C4-2B (cell line): ENCODE measurements around the gene CTIF.

ENCODE experiments used
- H3K27ac ChIP-seq: fragments of 450-650 bp; 2 replicates; pipeline ENCODE4 v1.5.1; 2017
- ZFX ChIP-seq: fragments of 450-650 bp; IDR thresholded peaks from 2 replicates; pipeline ENCODE4 v1.6.1; 2017
- TF ChIP-seq, protein P1 (sequence below): fragments of 450-650 bp; conservative IDR thresholded peaks from 2 replicates; pipeline ENCODE4 v1.5.1; 2017; ENCODE audit warnings: mild to moderate bottlenecking

The CTIF gene

DNA sequence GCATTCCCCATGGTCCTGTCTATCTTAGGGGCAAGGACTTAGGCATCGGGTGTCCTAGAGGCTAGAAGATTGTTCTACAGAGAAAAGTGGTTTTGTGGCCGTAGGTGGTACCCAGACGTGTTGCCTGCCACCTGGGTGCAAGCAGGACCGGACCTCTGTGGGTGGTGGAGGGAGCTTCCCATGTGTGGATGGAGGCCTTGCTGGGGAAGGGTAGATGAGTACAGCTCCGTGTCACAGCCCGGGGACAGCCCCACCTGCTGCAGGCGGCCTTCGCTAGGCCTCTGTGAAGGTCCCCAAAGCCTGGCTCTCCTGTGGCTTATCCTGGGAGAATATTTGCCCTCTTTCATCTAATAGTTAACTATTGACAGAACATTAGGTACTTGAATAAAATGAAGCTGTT, 25.3 kb downstream of the CTIF start:
- H3K27ac ChIP-seq, result no peak overlapping the region
- TF ChIP-seq, protein P1, sequence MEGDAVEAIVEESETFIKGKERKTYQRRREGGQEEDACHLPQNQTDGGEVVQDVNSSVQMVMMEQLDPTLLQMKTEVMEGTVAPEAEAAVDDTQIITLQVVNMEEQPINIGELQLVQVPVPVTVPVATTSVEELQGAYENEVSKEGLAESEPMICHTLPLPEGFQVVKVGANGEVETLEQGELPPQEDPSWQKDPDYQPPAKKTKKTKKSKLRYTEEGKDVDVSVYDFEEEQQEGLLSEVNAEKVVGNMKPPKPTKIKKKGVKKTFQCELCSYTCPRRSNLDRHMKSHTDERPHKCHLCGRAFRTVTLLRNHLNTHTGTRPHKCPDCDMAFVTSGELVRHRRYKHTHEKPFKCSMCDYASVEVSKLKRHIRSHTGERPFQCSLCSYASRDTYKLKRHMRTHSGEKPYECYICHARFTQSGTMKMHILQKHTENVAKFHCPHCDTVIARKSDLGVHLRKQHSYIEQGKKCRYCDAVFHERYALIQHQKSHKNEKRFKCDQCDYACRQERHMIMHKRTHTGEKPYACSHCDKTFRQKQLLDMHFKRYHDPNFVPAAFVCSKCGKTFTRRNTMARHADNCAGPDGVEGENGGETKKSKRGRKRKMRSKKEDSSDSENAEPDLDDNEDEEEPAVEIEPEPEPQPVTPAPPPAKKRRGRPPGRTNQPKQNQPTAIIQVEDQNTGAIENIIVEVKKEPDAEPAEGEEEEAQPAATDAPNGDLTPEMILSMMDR, result no peak
- no peak for TF ChIP-seq ZFX

DNA sequence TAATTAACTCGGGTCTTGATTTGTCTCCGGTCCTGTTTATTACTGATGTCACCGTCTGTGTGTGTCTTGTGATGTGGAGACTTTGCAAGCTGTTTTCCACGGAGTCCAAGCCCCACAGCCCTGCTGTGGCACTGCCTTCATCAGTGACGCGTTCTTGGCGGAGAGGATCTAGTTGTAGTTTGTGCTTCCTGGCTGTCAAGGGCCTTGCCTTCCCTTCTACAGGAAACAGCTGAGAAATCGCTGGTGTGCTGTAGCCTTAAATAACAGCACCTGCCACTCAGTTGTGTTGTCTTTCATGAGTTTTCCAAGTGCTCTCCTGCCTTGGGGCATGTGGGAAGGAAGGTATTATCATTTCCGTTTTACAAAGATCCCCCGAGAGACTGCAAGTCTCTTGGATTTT, 26.3 kb downstream of the CTIF start:
- H3K27ac ChIP-seq, result no peak overlapping the region
- TF ChIP-seq, protein P1, result no peak
- TF ChIP-seq ZFX, result no peak

DNA sequence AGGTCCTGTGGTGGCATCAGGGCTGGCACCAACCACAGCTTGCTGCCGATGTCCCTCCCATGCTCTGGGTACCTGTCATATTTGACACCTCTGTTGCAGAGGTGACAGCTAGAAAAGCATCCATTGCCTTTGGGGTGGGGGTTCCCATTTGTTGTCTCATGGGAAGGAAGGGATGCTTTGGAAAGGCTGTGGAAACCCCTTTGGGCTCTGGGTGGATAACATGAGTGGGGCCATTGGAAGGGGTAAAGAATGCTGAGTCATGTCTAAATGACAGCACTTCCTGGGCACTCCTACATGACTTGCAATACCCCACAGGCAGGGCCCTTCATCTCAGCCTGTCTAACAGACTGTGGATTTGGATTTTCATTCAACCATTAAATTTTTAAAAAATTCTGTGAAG, 27.8 kb downstream of the CTIF start:
- TF ChIP-seq, protein P1, result no peak
- TF ChIP-seq ZFX, result no peak
- H3K27ac ChIP-seq, result no peak overlapping the region

DNA sequence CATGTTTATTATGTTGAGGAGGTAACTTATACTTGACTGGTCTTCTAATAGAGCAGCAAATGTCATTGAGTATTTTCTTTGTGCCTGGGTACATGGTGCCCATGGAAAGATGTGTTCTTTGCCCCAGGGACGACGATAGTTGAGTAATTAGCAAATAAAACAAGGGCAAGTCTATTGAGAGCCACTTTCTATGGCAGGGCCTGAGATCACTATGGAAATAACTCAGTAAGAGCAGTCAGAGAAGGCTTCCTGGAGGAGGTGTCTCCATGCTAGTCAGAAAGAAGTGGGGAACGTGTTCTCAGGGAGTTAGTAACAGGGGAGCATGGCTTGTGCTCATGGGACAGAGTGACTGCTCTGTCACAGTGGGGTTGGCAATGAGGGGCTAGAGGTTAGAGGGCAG, 28.6 kb downstream of the CTIF start:
- H3K27ac ChIP-seq, result no peak overlapping the region
- TF ChIP-seq, protein P1, result no peak
- TF ChIP-seq ZFX, result no peak

DNA sequence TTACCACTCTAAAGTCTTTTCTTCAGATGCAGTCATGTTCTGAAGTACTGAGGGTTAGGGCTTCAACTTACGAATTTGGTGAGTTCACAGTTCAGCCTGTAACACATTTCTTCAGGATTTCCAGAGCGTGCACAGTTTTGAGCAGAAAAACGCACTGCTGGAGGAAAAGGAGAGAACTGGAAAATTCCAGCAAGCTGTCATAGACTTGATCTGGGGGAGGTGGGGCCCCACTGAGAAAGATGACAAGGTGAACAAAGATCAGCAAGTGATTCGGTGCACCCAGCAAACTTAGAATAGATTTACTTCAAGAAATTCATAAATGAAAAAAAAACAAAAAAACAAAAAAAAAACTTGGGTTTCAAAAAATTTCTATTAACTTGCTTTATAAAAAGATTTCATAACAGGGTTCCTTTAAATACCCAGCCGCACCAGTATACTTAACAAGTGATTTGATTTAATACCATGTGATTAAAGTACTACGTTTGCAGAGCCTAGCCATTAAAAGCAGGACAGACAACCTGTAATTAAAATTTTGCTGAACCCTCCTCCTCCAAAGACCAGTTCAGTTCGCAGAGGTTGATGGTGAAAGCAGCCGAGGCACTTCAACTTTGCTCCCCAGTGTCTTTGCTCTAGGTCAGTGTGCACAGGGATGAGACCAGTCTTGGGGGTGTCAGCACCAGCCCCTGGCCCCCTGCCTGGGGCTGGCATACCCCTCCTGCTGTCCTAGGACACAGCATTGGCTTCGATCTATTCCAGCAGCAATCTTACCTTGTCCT, 30.5 kb downstream of the CTIF start:
- no peak for TF ChIP-seq ZFX
- TF ChIP-seq, protein P1, result no peak
- no peak overlapping the region for H3K27ac ChIP-seq

DNA sequence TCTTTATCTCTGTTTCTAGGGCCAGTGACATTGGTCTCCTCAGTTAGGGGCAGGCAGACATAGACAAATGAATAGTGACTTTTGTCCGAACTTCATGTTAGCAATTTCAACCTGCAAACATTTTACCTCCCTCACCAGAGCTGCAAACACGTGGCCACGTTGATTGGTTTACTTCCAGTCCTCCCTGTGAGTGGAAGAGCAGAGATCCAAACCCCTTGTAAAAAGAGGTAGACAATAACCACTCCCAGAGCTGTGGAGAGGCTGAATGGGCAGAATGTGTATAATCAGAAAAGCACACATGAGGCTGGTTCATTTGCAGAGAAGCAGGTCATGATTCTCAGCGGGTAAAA, 31.1 kb downstream of the CTIF start:
- no peak overlapping the region for H3K27ac ChIP-seq
- TF ChIP-seq, protein P1, result no peak
- TF ChIP-seq ZFX, result no peak

DNA sequence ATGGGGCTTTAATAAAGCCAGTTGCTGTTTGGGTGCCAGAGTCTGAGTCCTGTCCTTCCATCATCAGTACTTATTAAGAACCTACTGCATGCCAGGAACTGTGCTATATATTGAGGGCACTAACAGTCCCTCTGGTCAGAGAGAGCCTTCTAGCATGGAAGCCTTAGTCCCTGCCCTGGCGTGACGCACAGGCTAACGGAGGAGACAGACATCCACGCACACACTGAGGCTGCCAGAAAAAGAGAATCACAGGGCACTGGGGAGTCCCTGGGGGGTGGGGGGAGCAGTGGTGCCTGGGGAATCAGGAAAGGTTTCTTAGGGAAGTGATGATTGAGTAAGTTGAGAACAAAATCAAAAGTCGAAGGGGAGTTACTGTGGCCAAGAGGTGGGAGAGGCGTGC, 31.5 kb downstream of the CTIF start:
- no peak overlapping the region for H3K27ac ChIP-seq
- TF ChIP-seq ZFX, result no peak
- TF ChIP-seq, protein P1, result no peak
